Peyer's patch (tissue), 4 donors: Measurements from ENCODE around the gene NR6A1.

ENCODE experiments used
- POLR2A ChIP-seq, 2 donors: fragments of 450-650 bp; IDR thresholded peaks; one replicate each; pipeline ENCODE4 v1.5.1; 2017; ENCODE audit warnings: antibody characterized with exemption in 2 of 2, mild to moderate bottlenecking in 2 of 2, moderate library complexity in 2 of 2
- TF ChIP-seq, protein P1 (sequence below), 6 experiments: fragments of 450-650 bp in 4 of 6; fragments of 200-600 bp in 2 of 6; sonication (generic) in 1 of 6; IDR thresholded peaks; one replicate each; pipeline ENCODE4 v1.5.1; 2017 to 2019; ENCODE audit warnings: antibody characterized with exemption in 6 of 6, mild to moderate bottlenecking in 3 of 6, moderate library complexity in 1 of 6

DNA sequence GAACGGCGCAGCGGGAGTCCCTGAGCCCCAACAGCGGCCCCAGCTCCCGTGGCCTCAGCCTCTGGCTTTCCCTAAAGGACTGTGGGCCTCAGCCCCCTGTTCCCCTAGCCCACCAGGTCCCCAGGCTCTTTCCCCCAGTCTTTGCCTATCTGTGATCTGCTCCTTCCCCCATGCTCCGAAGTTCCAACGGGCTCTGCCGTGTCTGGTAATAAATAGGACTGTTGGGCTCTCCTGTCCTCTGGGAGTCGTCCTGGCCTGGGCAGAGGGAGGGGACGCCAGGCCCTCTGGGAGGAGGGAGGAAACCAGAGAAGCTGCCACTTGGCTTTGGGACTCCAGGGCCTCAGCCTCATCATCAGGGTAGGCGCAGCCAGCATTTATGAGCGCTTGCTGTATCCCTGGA lies 292.8 kb downstream of the NR6A1 start:
- TF ChIP-seq, protein P1, sequence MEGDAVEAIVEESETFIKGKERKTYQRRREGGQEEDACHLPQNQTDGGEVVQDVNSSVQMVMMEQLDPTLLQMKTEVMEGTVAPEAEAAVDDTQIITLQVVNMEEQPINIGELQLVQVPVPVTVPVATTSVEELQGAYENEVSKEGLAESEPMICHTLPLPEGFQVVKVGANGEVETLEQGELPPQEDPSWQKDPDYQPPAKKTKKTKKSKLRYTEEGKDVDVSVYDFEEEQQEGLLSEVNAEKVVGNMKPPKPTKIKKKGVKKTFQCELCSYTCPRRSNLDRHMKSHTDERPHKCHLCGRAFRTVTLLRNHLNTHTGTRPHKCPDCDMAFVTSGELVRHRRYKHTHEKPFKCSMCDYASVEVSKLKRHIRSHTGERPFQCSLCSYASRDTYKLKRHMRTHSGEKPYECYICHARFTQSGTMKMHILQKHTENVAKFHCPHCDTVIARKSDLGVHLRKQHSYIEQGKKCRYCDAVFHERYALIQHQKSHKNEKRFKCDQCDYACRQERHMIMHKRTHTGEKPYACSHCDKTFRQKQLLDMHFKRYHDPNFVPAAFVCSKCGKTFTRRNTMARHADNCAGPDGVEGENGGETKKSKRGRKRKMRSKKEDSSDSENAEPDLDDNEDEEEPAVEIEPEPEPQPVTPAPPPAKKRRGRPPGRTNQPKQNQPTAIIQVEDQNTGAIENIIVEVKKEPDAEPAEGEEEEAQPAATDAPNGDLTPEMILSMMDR (IDR thresholded peaks at IDR 0.05): no peak
- TF ChIP-seq POLR2A (IDR thresholded peaks at IDR 0.05): no peak
